Left ventricle myocardium superior (tissue), 1 donor: ENCODE results near the gene C3orf20. TPM values are rescaled to one million over a fixed set of nuclear protein-coding genes. Genes with fewer than 3 reads are reported as not detected.

Experiments used
- ATAC-seq: fragments of 200-7000 bp; cut with Tn5 transposase; one replicate; pipeline ENCODE4 v1.9.1; 2020; ENCODE audit warnings: mild to moderate bottlenecking, moderate library complexity
- DNase-seq: peaks from one replicate; pipeline ENCODE4 v3.0.0-alpha.2; 2020
- intact Hi-C: fragments of 100-400 bp; cut with micrococcal nuclease; formaldehyde crosslinking; loops from one replicate; pipeline ENCODE4 v1.11.0; 2022
- long read RNA-seq: library from polyadenylated mRNA; unstranded; transcript quantifications from one replicate; pipeline ENCODE4 v2.0.0, GENCODE V29; 2021
- total RNA-seq: library from RNA; stranded (reverse); fragmentation: NEBNext Ultra II Directional; extraction: Animal tissue kit (Norgen Biotek cat#: 25700); gene quantifications from one replicate; pipeline ENCODE4 v1.2.1, GENCODE V29; 2021
- donor health status: DM: no; HTN: yes; CAD: no; lungs with severe emphysema.

C3orf20 gene
- not detected for total RNA-seq
- long read RNA-seq, result 0 reads

DNA sequence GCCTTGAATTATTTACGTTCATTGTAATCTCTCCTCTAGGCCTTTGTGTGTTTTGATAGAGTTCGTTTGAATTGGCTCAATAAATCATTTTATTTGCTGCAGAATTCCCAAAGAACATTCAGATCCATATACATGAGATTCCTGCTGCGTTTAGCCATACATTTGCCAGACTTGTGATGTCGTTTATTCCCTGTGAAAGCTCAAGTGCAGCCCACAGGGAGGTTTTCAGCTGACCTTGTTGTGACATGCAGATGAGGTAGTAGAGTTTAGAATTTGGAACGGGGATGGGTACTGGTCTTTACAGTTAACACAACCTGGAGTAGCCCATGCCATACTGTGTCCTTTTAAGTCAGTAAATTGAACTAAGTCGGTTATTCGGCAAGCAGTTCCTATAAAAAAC is at the start of gene C3orf20:
Gene C3orf20 (plus strand): TSS at position 301 of the 400 bp plus-strand sequence. CDS start 7,573 bp downstream, outside the sequence.
- no peak for ATAC-seq
- DNase-seq, result no peak
- intact Hi-C loops, result loop anchor here (5.0 kb wide), 2 partner anchors 107 to 247 kb away; no protein-coding TSS in a partner anchor

DNA sequence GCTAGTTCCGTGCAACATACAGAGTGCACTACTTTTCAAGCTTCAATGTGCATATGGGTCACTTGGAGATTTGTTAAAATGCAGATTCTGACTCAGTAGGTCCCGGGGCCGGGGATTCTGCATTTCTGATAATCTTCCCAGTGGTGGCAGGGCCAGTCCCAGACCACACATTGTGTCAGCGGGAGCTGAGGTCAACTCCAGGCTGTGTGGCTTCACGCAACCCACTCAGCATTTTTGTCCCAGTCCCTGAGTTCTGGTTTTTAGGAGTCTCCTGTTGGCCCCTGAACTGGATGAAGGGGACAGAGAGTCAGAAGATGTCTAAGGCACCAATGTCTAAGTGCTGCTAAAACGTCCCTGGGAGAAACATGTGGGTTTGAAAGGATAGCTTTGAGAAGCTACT is 49.5 kb upstream of the C3orf20 start:
- DNase-seq (no peak), ATAC-seq (no peak)
- intact Hi-C loops, result no loop called here

DNA sequence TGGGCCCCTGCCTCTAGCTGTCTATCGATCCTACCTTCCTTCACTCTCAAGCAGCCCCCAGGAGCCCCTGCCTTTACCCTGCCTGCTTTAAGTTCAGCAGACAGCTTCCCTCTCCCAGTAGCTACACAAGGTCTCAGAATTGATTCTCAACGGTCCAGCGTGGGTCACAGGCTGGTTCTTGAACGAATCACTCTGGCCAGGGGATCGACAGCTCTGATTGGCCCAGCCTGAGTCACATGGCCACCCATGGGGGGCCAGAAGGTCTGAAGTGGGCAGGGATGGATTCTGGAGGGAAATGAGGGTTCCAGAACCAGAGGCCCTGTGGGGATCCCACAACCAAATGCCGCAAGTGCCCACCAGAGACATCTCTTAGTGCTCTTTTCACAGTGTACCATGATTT is 47.1 kb upstream of the C3orf20 start:
- intact Hi-C loops, result no loop called here

DNA sequence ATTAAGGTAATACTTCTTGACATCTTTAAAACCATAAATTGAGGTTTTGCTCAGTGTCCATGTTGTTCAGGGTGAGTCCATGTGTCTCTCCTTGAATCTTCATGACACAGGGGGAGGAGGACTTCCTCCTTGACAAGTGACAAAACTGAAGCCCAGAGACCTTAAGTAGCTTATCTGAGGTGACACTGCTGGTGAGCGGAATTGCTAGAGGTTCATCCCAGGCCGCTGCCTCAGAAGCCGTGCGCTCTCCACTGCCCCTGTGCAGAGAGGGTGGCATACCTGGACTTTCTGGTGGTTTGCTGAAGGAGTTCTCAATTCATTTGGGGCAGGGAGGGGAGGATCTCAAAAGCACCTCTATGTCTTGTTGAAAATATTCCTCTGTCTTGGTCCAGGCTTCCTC is 46.5 kb upstream of the C3orf20 start:
- ATAC-seq, result no peak

More for the DNA sequence above, 47.1 kb upstream of the C3orf20 start:
- DNase-seq, result no peak
- ATAC-seq, result no peak

DNA sequence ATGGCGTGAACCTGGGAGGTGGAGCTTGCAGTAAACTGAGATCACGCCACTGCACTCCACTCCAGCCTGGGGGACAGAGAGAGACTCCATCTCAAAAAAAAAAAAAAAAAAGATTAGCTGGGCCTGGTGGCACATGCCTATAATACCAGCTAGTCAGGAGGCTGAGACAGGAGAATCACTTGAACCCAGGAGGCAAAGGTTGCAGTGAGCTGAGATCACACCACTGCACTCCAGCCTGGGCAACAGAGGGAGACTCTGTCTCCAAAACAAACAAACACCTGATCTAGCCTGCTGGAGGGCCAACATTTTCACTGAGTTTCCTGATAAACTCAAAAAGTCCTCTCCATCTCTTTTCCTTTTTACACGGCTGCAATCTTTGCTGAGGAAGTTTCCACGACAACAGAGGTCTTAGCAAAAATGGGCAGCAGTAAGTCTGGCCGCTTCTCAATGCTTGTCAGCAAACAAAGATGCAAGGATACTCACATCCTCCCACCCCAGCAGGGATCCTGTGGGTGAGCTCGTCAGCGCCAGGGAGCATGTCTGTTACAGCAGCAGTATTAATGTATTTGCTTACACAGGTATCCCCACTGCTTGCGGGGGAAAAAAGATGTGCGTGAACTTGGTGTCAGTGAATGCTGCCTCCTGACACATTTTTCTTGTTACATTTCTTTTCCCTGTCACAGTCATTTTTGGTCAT is 44.4 kb upstream of the C3orf20 start:
- intact Hi-C loops, result no loop called here
- ATAC-seq (no peak), DNase-seq (no peak)

More for the DNA sequence above, 46.5 kb upstream of the C3orf20 start:
- DNase-seq, result no peak
- intact Hi-C loops, result no loop called here

DNA sequence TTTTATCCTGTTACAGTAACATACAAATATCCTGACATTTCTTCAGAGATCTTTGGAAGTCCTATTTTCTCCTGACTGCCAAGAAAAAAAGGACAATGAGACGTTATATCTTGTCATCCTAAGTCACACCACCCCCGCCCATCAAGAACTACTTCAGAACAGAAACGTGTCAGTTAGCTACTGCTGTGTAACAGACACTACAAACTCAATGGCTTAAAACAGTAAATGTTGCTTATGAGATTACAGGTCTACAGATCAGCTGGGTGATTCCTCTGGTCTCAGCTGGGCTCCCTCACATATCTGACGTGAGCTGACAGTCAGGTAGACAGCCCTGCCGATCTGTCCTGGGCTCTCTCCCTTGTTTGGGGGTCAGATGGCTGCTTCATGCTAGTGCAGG is 43.8 kb upstream of the C3orf20 start:
- intact Hi-C loops, result no loop called here
- DNase-seq (no peak), ATAC-seq (no peak)

DNA sequence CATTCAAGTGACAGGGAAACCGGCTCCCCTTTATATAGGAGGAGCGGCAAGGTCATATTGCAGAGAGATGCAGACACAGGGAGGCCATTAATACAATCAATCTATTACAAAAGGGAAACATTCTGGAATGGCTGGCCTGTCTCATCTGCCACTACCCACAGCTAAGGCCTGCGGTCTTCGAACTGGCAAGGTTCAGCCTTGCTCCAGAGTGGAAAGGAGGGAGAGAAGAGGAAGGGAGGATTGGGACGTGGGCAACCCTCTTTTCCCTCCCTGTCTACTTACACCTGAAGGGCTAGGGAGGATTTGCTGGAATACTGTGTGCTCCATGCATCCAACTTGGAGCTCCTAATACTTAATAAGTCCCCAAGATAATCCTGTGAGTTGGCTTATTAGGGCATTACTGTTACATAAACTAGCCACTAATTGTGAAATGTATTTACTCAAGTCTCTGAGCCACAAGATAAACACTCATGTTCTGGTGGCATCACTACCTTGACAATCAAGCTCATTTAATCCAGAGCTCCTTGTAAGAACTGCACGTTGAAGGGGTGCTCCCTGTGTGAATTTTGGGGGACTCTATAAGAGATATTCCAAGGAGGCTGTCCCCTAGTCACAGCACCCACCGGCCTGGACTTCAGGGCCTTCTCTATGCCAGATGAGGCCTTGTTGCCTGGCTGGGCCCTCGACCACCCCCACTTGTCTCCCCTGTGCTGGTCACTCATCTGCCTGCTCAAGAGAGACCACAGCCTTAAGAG is 43.1 kb upstream of the C3orf20 start:
- no peak for ATAC-seq
- no peak for DNase-seq
- intact Hi-C loops, result no loop called here

DNA sequence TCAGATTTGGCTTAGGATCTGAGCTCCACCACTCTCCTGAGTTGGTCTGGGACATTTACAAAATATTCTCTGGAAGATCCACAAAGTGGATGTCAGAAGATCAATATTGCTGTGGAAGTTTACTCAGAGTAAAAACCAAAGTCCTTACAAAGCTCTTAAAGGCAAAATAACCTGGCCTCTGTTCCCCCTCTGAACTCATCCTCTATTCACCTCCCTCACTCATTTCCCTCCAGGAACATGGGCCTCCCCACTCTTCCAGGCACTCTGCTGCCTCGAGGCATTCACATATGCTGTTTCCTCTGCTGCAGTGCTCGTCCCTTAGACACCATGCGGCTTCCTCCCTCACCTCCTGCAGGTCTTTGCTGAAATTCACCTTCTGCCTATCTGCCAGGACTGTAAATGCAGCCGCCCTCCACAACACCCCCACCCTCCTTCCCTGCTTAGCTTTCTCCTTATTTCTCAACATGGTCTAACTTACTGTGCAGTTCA is 42.5 kb upstream of the C3orf20 start:
- no peak for ATAC-seq
- intact Hi-C loops, result no loop called here
- DNase-seq, result no peak

DNA sequence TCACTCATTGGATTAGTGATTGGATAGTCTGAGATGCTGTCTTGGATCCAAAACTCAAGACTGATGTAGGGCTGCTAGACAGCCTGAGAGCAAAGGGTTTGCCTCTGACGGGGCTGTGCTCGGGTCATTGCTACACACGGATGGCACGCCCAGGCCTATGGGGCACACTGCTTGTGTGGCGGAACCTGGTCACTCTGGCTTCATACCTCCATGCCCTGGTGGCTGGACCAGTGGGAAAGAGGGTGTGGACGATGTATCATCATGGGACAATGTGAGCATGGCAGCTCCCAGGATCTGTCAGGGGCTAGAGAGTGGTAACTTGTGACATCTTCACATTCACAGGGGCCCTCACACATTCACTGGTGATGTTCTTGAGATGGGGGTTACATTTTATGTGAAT is 41.5 kb upstream of the C3orf20 start:
- no peak for DNase-seq
- no peak for ATAC-seq

DNA sequence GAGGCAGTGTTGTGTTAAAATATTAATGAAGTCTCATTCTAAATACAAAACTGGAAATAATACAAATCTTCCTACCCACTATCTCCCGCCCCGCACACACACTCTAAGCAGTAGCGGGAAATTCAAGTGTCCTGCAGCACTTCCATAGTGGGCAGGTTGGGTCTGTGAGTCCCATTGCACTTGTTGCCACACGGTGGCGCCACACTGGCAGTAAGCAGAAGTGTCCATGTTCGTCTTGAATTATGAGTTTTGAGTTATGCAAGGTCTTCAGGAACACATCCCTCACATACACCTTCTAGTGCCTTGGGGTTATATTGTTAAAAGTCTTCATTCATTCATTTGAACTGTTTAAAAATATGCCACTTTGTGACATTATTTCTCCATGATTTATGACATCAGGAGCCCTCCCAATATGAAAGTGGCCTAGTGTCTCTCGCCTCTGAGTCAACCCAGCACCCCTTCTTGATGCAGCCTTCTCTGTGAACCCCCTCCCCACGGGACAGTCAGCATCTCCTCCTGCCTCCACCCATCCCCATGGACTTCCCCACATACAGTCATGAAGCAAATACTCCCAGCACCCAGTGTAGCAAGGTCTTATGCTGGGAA is 41.0 kb upstream of the C3orf20 start:
- ATAC-seq (peak; percentile 77), DNase-seq (peak; percentile 77)
- intact Hi-C loops, result no loop called here

More for the DNA sequence above, 41.5 kb upstream of the C3orf20 start:
- intact Hi-C loops, result no loop called here

DNA sequence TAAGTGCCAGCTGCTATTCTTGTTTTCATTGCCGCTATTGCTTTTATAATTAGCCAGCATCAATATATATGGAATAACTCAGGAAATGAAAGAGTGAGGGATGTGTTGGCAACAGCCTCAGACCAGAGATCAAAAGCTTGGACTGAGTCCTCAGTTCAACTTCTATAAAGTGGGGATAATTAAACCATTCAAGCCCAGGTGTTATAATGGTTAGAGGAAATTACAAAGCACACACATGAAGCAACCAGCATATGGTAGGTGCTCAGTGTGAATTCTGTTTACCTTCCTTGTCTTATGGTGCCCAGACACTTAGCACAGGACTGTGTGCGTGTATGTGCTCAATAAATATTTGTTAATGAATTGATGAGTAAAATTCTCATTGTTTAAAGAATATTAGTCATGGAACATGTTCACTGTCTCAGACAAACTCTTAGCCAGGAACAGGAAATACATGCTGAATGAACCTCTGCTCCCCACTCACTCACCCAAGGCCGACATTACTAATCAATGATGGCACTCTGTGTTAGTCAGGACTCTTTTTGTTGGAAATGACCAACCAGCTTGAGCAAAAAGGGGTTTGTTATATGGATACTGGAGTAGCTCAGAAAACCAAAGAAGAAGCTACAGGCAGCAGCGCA is 40.1 kb upstream of the C3orf20 start:
- DNase-seq, result no peak
- intact Hi-C loops, result no loop called here
- no peak for ATAC-seq

DNA sequence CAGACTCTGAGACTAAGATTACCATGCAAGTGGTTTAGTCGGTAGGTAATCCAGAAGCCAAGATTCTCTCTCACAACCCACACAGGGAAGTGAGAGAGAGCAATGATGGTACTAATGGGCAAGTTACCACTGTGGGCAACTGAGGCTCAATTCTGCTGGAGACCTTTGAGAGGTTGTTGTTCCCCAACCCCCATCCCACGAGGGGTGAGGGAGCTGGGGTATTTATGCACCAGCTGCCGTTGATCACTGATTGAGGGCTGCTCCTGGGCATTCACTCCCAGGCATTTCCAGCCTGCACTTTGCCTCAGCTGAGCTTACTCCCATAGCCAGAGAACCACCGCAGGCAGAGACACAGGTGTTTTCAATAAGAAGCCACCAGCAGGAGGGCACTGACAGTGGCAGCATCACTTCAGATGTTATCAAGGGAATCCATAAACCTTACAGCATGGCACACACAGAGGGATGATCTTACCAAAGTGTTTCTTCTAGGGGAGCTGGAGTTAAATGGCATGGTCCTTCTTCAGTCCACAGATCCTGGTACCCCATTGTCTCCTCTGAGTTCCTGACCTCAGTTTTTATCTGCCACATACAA is 38.3 kb upstream of the C3orf20 start:
- DNase-seq (no peak), ATAC-seq (no peak)
- intact Hi-C loops, result no loop called here

DNA sequence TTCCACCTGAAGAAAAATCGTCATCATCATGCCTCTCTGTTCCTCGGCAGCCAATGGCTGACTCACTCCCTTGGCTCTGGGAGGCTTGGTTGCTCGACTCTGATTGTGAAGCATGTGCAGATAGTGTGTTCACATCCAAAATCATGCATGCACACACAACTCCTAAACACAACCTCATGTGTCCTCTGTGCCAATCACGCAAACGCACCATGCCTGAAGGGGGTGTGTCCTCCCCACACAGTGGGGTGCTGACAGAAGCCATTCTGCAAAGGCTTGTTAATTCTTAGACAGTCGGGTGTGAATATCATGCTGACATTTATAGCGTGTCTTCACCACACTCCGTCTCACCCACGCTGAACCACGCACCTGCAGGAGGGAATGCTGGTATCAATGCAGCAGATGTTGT is 34.8 kb upstream of the C3orf20 start:
- DNase-seq (no peak), ATAC-seq (no peak)
- intact Hi-C loops, result no loop called here

DNA sequence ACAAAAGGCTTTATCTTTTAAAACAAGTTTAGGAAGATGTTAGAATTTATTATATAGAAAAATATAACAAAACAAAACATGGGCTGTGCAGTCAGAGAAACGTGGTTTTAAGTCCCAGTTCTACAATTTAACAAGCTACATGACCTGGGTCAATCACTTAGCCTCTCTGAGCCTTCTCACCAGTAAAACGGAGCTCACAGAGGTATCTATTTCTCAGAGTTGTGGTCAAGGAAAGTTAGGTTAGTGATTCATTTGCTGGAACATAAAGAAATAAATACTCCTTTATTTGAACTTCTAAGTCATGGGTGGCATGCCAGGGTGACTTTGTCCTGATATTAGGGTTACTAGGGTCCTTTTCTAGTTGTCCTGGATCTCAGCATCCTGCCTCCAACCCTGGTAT is 34.2 kb upstream of the C3orf20 start:
- ATAC-seq, result no peak
- intact Hi-C loops, result no loop called here
- DNase-seq, result no peak

DNA sequence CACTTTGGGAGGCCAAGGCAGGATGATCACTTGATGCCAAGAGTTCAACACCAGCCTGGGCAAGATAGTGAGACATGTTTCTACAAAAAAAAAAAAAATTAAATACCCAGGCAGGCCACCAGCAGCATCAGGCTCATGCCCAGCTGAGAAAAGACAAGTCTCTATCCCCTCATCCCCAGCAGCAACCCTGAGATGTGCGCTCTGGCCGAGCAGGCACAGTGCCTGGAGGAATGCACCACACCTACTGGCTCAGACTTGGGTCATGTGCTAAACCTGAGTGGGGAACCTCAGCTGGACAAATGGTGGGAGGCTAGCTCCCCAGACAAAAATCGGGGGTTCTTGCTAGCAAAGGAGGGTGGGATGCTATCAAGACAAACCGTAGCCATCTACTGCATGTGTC is 33.6 kb upstream of the C3orf20 start:
- DNase-seq, result no peak
- ATAC-seq, result no peak
- intact Hi-C loops, result no loop called here

DNA sequence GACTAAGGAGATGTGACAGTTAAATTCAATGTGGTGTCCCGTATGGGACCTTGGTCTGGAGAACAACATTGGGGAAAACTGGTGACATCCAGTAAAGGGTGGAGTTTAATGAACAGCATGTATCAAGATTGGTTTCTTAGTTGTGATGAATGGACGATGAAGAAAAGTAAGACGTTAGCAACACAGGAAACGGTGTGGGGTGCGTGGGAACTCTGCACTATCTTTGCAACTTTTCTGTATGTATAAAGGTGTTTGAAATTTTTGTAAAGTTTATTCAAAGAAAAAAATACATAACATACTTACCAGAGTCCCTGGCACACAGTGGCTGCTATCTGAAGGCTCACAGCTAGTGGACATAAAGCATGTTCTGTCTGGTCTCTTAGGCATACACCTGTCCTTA is 29.5 kb upstream of the C3orf20 start:
- DNase-seq, result no peak
- no peak for ATAC-seq
- intact Hi-C loops, result no loop called here

DNA sequence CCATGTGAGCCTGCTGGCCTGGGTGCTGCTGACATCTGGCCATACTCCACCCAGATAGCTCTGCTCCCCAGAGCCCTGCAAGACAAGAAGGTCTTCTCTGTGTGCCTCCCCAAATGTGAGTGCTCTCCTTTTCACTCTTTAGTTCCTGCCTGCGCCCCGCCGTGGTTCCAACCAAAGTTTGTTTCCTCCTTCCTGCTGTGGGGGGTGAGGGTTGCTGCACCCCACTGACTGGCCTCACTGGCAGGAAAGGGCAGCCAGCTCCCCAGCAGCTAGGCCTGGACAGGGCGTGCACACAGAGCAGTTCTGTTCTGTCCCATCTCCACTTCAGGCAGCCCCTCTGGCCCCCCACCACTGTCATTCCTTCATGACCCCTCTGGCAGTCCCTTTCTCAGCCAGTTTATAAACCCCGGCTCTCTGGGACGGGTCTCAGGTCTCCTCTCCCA is 28.8 kb upstream of the C3orf20 start:
- ATAC-seq (no peak), DNase-seq (no peak)
- intact Hi-C loops, result no loop called here

DNA sequence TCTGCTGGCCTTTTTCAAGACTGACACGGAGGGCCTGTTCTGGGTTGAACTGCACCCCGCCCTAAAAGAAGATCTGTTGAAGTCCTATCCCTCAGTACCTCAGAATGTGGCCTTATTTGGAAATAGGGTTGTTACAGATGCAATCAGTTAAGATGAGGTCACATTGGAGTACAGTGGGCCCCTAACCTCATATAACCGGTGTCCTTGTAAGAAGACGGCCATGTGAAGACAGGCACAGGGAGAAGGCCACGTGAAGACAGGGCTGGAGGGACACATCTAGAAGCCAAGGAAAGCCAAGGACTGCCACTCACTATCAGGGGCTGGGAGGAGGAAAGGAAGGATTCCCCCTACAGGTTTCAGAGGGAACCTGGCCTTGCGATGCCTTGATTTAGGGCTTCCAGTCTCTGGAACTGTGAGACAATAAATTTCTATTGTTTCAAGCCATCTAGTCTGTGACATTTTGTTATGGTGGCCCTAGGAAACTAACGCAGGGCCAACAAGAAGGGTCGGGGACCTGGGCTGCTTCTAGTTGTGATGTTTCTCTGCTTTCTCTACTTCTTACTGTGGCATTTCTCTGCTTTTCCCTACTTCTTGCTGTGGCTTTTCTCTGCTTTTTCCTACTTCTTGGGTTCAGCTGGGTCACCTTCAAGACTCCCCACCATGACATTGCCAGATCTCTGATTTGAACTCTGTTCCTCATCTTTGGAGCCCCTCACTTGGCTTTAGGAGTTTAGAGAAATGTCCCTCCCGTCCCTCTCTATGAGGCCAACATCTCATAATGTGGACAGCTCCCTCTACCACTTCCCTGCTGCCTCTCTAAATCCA is 28.1 kb upstream of the C3orf20 start:
- intact Hi-C loops, result no loop called here
- DNase-seq, result no peak
- no peak for ATAC-seq
